ENCODE data around the gene CYTH1.

CYTH1 gene

GRCh38 chr17:78820841-78821240 is 38.8 kb upstream of the CYTH1 start:
- Histone ChIP-seq H3K27me3 (replicated peaks; ENCODE audit: control insufficient read depth, insufficient read depth, low read length) (no peaks in the 10 kb centered on the region), H3K4me3 (replicated peaks; ENCODE audit: low read depth, low read length) (no peak overlapping the region), H3K36me3 (ENCODE audit: control insufficient read depth, insufficient read depth, low read length) (peaks cover 51% of the 10 kb centered on the region)
- TF ChIP-seq CTCF (IDR thresholded peaks at IDR 0.05; ENCODE audit: insufficient read depth, low read length, poor library complexity, severe bottlenecking) = no peak
- no peak for DNase-seq (ENCODE audit: extremely low read depth, insufficient read length)

- no peak overlapping the region for H3K4me3 ChIP-seq (replicated peaks; ENCODE audit: low read depth, low read length)
- H3K27me3 ChIP-seq (replicated peaks; ENCODE audit: control insufficient read depth, insufficient read depth, low read length) = no peaks in the 10 kb centered on the region
- no peak for DNase-seq (ENCODE audit: extremely low read depth, insufficient read length)
- TF ChIP-seq CTCF (IDR thresholded peaks at IDR 0.05; ENCODE audit: insufficient read depth, low read length, poor library complexity, severe bottlenecking) = no peak
- peaks cover 49% of the 10 kb centered on the region for H3K36me3 ChIP-seq (ENCODE audit: control insufficient read depth, insufficient read depth, low read length)
These were observed 38.0 kb upstream of the CYTH1 start for GRCh38 chr17:78819806-78820792.

GRCh38 chr17:78819402-78819801 is 37.3 kb upstream of the CYTH1 start:
- no peak for TF ChIP-seq CTCF (IDR thresholded peaks at IDR 0.05; ENCODE audit: insufficient read depth, low read length, poor library complexity, severe bottlenecking)
- Histone ChIP-seq H3K27me3 (replicated peaks; ENCODE audit: control insufficient read depth, insufficient read depth, low read length) (no peaks in the 10 kb centered on the region), H3K4me3 (replicated peaks; ENCODE audit: low read depth, low read length) (no peak overlapping the region), H3K36me3 (ENCODE audit: control insufficient read depth, insufficient read depth, low read length) (peaks cover 49% of the 10 kb centered on the region)
- DNase-seq (ENCODE audit: extremely low read depth, insufficient read length) = no peak

- H3K4me3 ChIP-seq (replicated peaks; ENCODE audit: low read depth, low read length) = no peak overlapping the region
- DNase-seq (ENCODE audit: extremely low read depth, insufficient read length) = no peak
- TF ChIP-seq CTCF (IDR thresholded peaks at IDR 0.05; ENCODE audit: insufficient read depth, low read length, poor library complexity, severe bottlenecking) = no peak
- peaks cover 49% of the 10 kb centered on the region for H3K36me3 ChIP-seq (ENCODE audit: control insufficient read depth, insufficient read depth, low read length)
- H3K27me3 ChIP-seq (replicated peaks; ENCODE audit: control insufficient read depth, insufficient read depth, low read length) = no peaks in the 10 kb centered on the region
These were observed 36.9 kb upstream of the CYTH1 start for GRCh38 chr17:78818932-78819331.

- TF ChIP-seq CTCF (IDR thresholded peaks at IDR 0.05; ENCODE audit: insufficient read depth, low read length, poor library complexity, severe bottlenecking) = no peak
- Histone ChIP-seq H3K4me3 (replicated peaks; ENCODE audit: low read depth, low read length) (no peak overlapping the region), H3K27me3 (replicated peaks; ENCODE audit: control insufficient read depth, insufficient read depth, low read length) (no peaks in the 10 kb centered on the region), H3K36me3 (ENCODE audit: control insufficient read depth, insufficient read depth, low read length) (peaks cover 46% of the 10 kb centered on the region)
- DNase-seq (ENCODE audit: extremely low read depth, insufficient read length) = no peak
These were observed 36.2 kb upstream of the CYTH1 start for GRCh38 chr17:78818152-78818846.
